Measurements from ENCODE around the gene MEAK7. TPM values are rescaled to one million over a fixed set of nuclear protein-coding genes. Genes with fewer than 3 reads are reported as not detected.
A peak's percentile ranks its signal among the peaks of the same experiment; 100 is the strongest.

The MEAK7 gene
- total and polyA plus RNA-seq, 12 donors = 3.2 to 7.6 (median 5.5) TPM

- no peak overlapping the region for H3K4me3 ChIP-seq
- peaks cover 4 to 39% (median 29%) of the 10 kb centered on the region in 9 donors for H3K4me1 ChIP-seq
- ATAC-seq = no peak
- H3K27ac ChIP-seq = no peak overlapping the region
- intact Hi-C loops (cut with DNase I) = no loop called here
- no peak for DNase-seq
- TF ChIP-seq, protein P1, sequence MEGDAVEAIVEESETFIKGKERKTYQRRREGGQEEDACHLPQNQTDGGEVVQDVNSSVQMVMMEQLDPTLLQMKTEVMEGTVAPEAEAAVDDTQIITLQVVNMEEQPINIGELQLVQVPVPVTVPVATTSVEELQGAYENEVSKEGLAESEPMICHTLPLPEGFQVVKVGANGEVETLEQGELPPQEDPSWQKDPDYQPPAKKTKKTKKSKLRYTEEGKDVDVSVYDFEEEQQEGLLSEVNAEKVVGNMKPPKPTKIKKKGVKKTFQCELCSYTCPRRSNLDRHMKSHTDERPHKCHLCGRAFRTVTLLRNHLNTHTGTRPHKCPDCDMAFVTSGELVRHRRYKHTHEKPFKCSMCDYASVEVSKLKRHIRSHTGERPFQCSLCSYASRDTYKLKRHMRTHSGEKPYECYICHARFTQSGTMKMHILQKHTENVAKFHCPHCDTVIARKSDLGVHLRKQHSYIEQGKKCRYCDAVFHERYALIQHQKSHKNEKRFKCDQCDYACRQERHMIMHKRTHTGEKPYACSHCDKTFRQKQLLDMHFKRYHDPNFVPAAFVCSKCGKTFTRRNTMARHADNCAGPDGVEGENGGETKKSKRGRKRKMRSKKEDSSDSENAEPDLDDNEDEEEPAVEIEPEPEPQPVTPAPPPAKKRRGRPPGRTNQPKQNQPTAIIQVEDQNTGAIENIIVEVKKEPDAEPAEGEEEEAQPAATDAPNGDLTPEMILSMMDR (IDR thresholded peaks at IDR 0.05) = no peak
- WGBS, 2 donors = 78% methylated on average over 27 of the region's 27 CpGs
- peaks cover 0 to 2% (median 0%) of the 10 kb centered on the region in 9 donors for H3K36me3 ChIP-seq
- H3K9me3 ChIP-seq = no peaks in the 10 kb centered on the region
- no peaks in the 10 kb centered on the region for H3K27me3 ChIP-seq
Measured at GRCh38 chr16:84507011-84507982, 2.8 kb upstream of the MEAK7 start.

DNA sequence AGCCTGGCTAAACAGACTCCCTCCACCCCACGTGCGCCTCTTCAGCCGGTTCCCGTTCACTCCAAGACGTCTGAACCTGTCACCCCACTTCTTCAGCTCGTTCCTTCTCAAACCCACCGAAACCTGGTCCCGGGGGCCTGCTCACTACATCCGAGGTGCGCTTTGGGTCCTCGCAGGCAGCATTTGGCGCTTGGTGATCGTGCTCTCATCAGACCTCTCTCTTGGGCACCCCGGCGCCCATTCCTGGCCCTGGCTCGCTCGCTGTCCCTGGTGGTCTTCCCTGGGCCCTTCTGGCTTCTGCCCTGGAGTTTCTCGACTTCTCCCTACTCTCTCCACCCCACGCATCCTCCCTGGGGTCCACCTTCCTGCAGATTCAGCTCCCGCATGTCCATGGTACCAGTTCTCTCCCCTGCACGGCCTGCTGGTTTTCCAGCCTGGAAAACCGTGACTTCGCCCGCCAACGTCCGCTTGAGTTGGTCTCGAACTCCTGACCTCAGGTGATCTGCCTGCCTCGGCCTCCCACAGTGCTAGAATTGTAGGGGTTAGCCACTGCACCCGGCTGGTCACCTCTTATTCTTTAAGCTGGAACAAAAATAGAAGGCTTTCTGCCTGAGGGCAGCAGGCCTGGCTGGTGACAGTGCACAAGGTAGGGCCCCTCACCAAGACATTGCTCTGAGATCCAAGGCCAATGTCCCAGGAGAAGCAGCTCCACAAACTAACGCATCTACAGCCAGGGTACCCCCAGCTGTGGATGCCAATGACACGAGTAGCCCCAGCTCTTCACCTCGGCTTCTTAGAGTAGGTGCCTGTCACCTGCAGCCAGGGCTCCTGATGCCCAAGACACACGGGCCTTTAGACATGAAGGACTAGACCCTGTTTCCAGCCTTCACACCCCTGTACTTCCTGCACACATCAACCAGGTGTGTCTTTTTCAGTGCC is 1.1 kb upstream of the MEAK7 start:
- intact Hi-C loops (cut with DNase I) = no loop called here
- Histone ChIP-seq H3K27me3 (no peaks in the 10 kb centered on the region), H3K4me1 (peaks cover 4 to 29% (median 20%) of the 10 kb centered on the region in 9 donors), H3K36me3 (peaks cover 0 to 12% (median 0%) of the 10 kb centered on the region in 9 donors), H3K27ac (peak overlapping the region; percentile 67 to 89 (median 85)), H3K9me3 (no peaks in the 10 kb centered on the region), H3K4me3 (peak overlapping the region; percentile 20 to 88 (median 67))
- 73 to 79% methylated on average over 33 of the region's 33 CpGs for WGBS, 2 donors
- TF ChIP-seq, protein P1 (IDR thresholded peaks at IDR 0.05) = no peak
- DNase-seq (no peak), ATAC-seq (peak in 1 of 8 donors; percentile 1)

DNA sequence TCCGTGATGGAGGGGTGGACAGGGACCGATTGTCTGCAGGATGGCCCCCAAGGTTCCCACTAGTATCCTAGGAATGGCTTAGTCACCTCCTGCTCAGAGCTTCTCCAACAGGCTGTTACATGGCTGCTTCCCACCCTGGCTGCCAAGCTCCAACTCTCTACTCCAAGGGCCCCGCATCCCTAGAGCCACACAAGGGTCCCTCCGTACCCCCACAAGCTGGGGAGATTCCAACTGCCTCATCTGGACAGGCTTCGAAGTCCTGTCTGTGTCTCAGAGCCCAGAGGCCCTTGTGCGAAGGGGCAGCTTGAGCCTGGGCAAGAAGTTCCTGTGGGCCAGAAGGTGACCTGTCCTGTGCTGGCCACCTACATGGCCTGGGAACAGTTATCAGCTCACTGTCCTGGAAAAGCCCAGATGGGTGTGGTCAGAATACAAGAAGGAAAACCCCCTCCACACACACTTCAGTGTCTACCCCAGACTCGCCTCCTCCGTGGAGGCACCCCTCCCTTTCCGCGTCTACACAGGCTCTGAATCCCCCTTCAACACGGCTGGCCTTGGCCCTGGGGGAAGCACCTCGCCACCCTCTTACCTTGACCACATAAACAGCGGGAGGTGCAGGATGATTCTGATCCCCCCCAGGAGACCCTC is 586 bp downstream of the MEAK7 start:
- H3K4me3 ChIP-seq = peak overlapping the region; percentile 59 to 88 (median 68)
- peak in 6 of 8 donors; percentile 0 to 11 (median 2) for ATAC-seq
- WGBS, 2 donors = 39 to 42% methylated on average over 13 of the region's 13 CpGs
- peak overlapping the region in 9 of 10 donors; percentile 47 to 89 (median 85) for H3K27ac ChIP-seq
- peaks cover 4 to 29% (median 20%) of the 10 kb centered on the region in 9 donors for H3K4me1 ChIP-seq
- H3K36me3 ChIP-seq = peaks cover 0 to 16% (median 0%) of the 10 kb centered on the region in 9 donors
- no peaks in the 10 kb centered on the region for H3K27me3 ChIP-seq
- no peaks in the 10 kb centered on the region for H3K9me3 ChIP-seq
- no peak for DNase-seq
- intact Hi-C loops (cut with DNase I) = no loop called here
- TF ChIP-seq, protein P1 (IDR thresholded peaks at IDR 0.05) = no peak

Measured in heart right ventricle (tissue), 16 donors.